ENCODE data around the gene NRP1. TPM values are rescaled to one million over a fixed set of nuclear protein-coding genes. Genes with fewer than 3 reads are reported as not detected.

Gene NRP1
- total and polyA plus RNA-seq, 2 donors (not counting 3 experiments of a cell fraction or from before 2014, with no cell fraction given), result 122 to 306 TPM

DNA sequence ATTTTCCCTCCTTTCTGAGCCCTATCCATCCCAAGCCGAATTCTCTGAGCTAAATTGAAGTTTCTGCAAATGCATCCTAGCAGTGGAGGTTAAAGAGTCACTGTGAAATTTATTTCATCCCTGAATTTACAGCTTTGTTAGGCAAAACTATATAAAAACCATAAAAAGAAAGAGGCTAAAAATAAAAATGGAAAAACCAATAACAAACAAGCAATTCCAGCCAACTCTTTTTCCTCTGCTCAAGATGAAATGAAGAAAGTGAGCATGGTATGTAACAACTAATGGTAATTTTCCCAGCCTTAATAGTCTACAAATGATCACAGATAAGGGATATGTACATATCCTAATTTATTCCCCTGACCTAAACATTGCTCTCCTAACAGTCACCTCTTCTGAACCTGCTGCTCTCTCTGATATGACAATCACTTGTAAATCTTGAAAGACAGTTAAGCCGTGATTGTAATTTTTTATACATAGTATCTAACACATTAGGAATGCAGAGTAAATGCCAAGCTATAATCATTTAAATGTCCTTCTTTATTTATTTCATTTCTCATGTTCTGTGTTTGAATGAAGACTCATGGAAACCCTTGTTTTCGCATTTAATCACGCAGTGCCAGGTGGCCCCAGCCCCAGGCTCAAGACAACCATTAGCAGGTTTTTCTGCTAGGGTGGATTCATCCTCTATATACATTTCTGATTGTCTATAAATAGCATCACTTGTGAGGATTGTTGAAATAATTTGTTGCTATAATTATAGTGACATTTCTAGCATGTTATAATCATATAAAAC lies 48.6 kb upstream of the NRP1 start:
- H3K9me3 ChIP-seq (replicated peaks; ENCODE audit: control insufficient read depth, insufficient read depth, low read length), result no peaks in the 10 kb centered on the region
- dilution Hi-C loops (cut with MboI; ENCODE audit: extremely low pct_ligation_motif_present, low sequenced_read_pairs), result no loop called here
- H3K36me3 ChIP-seq (ENCODE audit: control insufficient read depth in 2 of 2, extremely low read depth in 1 of 2, insufficient read depth in 2 of 2, low read length in 2 of 2), result no peaks in the 10 kb centered on the region
- ChIA-PET CTCF (no interaction called here), POLR2A (no interaction called here)
- H4K20me1 ChIP-seq (replicated peaks; ENCODE audit: control insufficient read depth, extremely low read depth, insufficient read depth, low read length), result no peaks in the 10 kb centered on the region
- H3K27me3 ChIP-seq (ENCODE audit: control insufficient read depth in 2 of 2, insufficient read depth in 2 of 2, low read length in 2 of 2), result no peaks in the 10 kb centered on the region
- DNase-seq (ENCODE audit: low read depth, low spot score) (no peak), FAIRE-seq (no peak)
- no peak overlapping the region for H3K4me2 ChIP-seq (ENCODE audit: insufficient read depth, low read length)
- no peak overlapping the region for H3K27ac ChIP-seq (ENCODE audit: insufficient read depth, low read depth, low read length)
- intact Hi-C loops (cut with micrococcal nuclease), result no loop called here
- no peak overlapping the region for H3K4me3 ChIP-seq (replicated peaks in 1 of 3; ENCODE audit: insufficient read depth in 1 of 3, low read depth in 1 of 3, low read length in 3 of 3)
- no peak overlapping the region for H3K9ac ChIP-seq (replicated peaks; ENCODE audit: extremely low read depth, insufficient read depth, low read length)
- H3K79me2 ChIP-seq (ENCODE audit: control insufficient read depth, insufficient read depth, low read length), result no peaks in the 10 kb centered on the region
- no peak for TF ChIP-seq FOS (IDR thresholded peaks at IDR 0.05; ENCODE audit: borderline replicate concordance, insufficient read depth, low read length)
- no peak for TF ChIP-seq JUN (IDR thresholded peaks at IDR 0.05; ENCODE audit: borderline replicate concordance, insufficient read depth, insufficient read length, low read depth)
- TF ChIP-seq GATA2 (IDR thresholded peaks at IDR 0.05; ENCODE audit: insufficient read depth, insufficient read length, low read depth, low read length), result no peak
- no peak for TF ChIP-seq MYC (IDR thresholded peaks at IDR 0.05; ENCODE audit: low read depth, low read length)
- TF ChIP-seq, protein P1, sequence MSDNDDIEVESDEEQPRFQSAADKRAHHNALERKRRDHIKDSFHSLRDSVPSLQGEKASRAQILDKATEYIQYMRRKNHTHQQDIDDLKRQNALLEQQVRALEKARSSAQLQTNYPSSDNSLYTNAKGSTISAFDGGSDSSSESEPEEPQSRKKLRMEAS (IDR thresholded peaks at IDR 0.05; ENCODE audit: insufficient read depth, insufficient read length), result no peak
- no peak for TF ChIP-seq EZH2 (IDR thresholded peaks at IDR 0.05; ENCODE audit: borderline replicate concordance, low read depth, low read length, severe bottlenecking)
- no peak for TF ChIP-seq POLR2A (IDR thresholded peaks at IDR 0.05; ENCODE audit: low read depth, low read length)
- TF ChIP-seq POLR2AphosphoS5 (IDR thresholded peaks at IDR 0.05; ENCODE audit: insufficient read depth, low read depth, low read length), result no peak
- TF ChIP-seq, protein P2, sequence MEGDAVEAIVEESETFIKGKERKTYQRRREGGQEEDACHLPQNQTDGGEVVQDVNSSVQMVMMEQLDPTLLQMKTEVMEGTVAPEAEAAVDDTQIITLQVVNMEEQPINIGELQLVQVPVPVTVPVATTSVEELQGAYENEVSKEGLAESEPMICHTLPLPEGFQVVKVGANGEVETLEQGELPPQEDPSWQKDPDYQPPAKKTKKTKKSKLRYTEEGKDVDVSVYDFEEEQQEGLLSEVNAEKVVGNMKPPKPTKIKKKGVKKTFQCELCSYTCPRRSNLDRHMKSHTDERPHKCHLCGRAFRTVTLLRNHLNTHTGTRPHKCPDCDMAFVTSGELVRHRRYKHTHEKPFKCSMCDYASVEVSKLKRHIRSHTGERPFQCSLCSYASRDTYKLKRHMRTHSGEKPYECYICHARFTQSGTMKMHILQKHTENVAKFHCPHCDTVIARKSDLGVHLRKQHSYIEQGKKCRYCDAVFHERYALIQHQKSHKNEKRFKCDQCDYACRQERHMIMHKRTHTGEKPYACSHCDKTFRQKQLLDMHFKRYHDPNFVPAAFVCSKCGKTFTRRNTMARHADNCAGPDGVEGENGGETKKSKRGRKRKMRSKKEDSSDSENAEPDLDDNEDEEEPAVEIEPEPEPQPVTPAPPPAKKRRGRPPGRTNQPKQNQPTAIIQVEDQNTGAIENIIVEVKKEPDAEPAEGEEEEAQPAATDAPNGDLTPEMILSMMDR (IDR thresholded peaks at IDR 0.05; ENCODE audit: extremely low read depth in 1 of 2, insufficient read depth in 1 of 2, low read depth in 1 of 2, low read length in 2 of 2), result no peak
- BruUV-seq (replicated peaks), result no TSS peak
- no peaks in the 10 kb centered on the region for H3K9me1 ChIP-seq (replicated peaks; ENCODE audit: control insufficient read depth, extremely low read depth, insufficient read depth, low read length)
- H2AFZ ChIP-seq (ENCODE audit: low read depth, low read length), result no peak overlapping the region
- no peaks in the 10 kb centered on the region for H3K4me1 ChIP-seq (ENCODE audit: control insufficient read depth, extremely low read depth, insufficient read depth, low read length)

Data from endothelial cell of umbilical vein (primary cell).